ENCODE results near the gene GPR87. TPM values are rescaled to one million over a fixed set of nuclear protein-coding genes. Genes with fewer than 3 reads are reported as not detected.

Gene GPR87
- total RNA-seq, 1 donor from 2014 or later, result 15.5 TPM

DNA sequence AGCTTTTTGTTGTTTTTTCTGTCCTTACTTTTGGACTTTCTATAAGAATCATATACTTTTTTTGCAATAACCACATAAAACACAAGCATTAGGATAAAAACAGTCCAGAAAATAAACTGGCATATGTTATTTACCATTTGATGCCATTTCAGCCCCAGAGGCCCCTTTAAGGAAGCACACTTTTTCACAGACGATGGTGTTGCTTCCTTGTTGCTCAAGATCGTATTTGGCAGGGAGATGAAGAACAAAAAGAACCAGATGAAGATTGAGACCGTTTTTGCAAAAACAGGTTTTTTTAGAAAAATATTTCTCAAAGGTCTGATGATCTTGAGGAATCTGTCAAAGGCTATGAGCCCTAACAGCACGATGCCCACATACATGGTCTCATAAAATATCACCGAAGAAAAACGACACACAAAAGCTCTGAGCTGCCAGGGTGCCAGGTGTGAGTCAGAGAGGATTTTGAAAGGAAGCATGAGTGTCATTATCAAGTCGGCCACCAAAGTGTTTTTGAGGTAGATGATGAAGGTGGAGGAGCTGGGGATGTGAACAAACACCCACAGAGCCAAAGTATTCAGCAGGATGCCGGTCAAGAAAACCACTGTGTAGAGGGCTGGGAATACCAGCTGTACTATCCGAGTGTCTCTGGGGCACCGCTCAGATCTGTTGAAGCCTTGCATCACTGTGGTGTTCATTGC lies 11.8 kb upstream of the GPR87 start:
- Mint-ChIP-seq H3K4me1 (ENCODE audit: low read depth, unreplicated experiment) (no peaks in the 10 kb centered on the region), H3K4me3 (ENCODE audit: unreplicated experiment) (no peak overlapping the region), H3K9me3 (ENCODE audit: unreplicated experiment) (no peaks in the 10 kb centered on the region), H3K36me3 (ENCODE audit: low read depth, unreplicated experiment) (no peaks in the 10 kb centered on the region), H3K27ac (ENCODE audit: unreplicated experiment) (no peak overlapping the region), H3K27me3 (ENCODE audit: low read depth, unreplicated experiment) (no peaks in the 10 kb centered on the region)
- Histone ChIP-seq H3K9me3 (ENCODE audit: insufficient read depth, low read depth, low read length) (no peaks in the 10 kb centered on the region), H4K20me1 (ENCODE audit: insufficient read depth, low read length) (no peaks in the 10 kb centered on the region), H3K9ac (ENCODE audit: low read length) (no peak overlapping the region), H2AFZ (ENCODE audit: low read depth, low read length) (no peak overlapping the region), H3K27ac (ENCODE audit: low read depth, low read length) (no peak overlapping the region), H3K4me2 (ENCODE audit: low read length) (no peak overlapping the region), H3K79me2 (ENCODE audit: insufficient read depth, low read length) (no peaks in the 10 kb centered on the region), H3K4me1 (ENCODE audit: insufficient read depth, low read length) (no peaks in the 10 kb centered on the region), H3K4me3 (ENCODE audit: insufficient read depth, low read depth, low read length) (no peak overlapping the region), H3K27me3 (ENCODE audit: insufficient read depth, low read length) (no peaks in the 10 kb centered on the region), H3K36me3 (ENCODE audit: insufficient read depth, low read length) (no peaks in the 10 kb centered on the region)
- DNase-seq (ENCODE audit: low read depth) (no peak), FAIRE-seq (no peak)
- TF ChIP-seq, protein P1, sequence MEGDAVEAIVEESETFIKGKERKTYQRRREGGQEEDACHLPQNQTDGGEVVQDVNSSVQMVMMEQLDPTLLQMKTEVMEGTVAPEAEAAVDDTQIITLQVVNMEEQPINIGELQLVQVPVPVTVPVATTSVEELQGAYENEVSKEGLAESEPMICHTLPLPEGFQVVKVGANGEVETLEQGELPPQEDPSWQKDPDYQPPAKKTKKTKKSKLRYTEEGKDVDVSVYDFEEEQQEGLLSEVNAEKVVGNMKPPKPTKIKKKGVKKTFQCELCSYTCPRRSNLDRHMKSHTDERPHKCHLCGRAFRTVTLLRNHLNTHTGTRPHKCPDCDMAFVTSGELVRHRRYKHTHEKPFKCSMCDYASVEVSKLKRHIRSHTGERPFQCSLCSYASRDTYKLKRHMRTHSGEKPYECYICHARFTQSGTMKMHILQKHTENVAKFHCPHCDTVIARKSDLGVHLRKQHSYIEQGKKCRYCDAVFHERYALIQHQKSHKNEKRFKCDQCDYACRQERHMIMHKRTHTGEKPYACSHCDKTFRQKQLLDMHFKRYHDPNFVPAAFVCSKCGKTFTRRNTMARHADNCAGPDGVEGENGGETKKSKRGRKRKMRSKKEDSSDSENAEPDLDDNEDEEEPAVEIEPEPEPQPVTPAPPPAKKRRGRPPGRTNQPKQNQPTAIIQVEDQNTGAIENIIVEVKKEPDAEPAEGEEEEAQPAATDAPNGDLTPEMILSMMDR (IDR thresholded peaks at IDR 0.05; ENCODE audit: insufficient read depth, low read depth, low read length), result no peak
- TF ChIP-seq EZH2 (IDR thresholded peaks at IDR 0.05; ENCODE audit: insufficient read depth, low read length), result no peak

DNA sequence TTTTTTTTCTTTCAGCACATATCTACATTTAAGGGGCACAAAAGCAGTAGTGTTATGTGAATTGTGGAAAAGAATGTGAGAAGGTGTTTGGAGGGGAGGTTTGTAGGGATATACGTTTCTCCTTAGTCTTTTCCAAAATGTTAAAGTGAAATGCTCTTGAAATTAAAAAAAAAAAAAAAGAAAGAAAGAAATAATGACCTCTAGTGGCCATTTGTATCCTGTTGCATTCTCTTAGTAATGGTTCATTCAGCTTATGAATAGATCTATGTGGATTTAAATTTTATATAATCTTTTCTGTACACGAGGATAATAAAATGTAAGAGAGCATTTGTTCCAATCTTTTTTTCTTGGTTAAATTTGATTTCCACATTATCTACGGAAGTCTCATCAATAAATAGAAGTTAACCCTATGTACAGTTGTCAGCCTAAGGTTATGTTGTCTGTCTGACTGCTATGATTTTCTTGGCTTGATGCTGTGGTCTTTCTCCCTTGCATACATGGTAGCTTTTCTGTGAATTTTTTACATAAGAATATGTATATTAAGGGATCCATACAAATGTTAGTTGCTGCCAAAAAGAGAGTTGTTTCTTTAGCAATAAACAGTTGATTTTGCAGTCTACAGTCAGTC lies 11.1 kb upstream of the GPR87 start:
- TF ChIP-seq EZH2 (IDR thresholded peaks at IDR 0.05; ENCODE audit: insufficient read depth, low read length), result no peak
- TF ChIP-seq, protein P1 (IDR thresholded peaks at IDR 0.05; ENCODE audit: insufficient read depth, low read depth, low read length), result peak; percentile 55
- Histone ChIP-seq H3K27ac (ENCODE audit: low read depth, low read length) (no peak overlapping the region), H3K79me2 (ENCODE audit: insufficient read depth, low read length) (no peaks in the 10 kb centered on the region), H3K36me3 (ENCODE audit: insufficient read depth, low read length) (no peaks in the 10 kb centered on the region), H3K4me1 (ENCODE audit: insufficient read depth, low read length) (no peaks in the 10 kb centered on the region), H3K4me3 (ENCODE audit: insufficient read depth, low read depth, low read length) (no peak overlapping the region), H3K4me2 (ENCODE audit: low read length) (no peak overlapping the region), H3K27me3 (ENCODE audit: insufficient read depth, low read length) (no peaks in the 10 kb centered on the region), H4K20me1 (ENCODE audit: insufficient read depth, low read length) (no peaks in the 10 kb centered on the region), H3K9ac (ENCODE audit: low read length) (no peak overlapping the region), H3K9me3 (ENCODE audit: insufficient read depth, low read depth, low read length) (no peaks in the 10 kb centered on the region), H2AFZ (ENCODE audit: low read depth, low read length) (no peak overlapping the region)
- no peak for FAIRE-seq
- no peaks in the 10 kb centered on the region for H3K36me3 Mint-ChIP-seq (ENCODE audit: low read depth, unreplicated experiment)
- H3K27me3 Mint-ChIP-seq (ENCODE audit: low read depth, unreplicated experiment), result no peaks in the 10 kb centered on the region
- no peak overlapping the region for H3K27ac Mint-ChIP-seq (ENCODE audit: unreplicated experiment)
- H3K4me1 Mint-ChIP-seq (ENCODE audit: low read depth, unreplicated experiment), result no peaks in the 10 kb centered on the region
- H3K9me3 Mint-ChIP-seq (ENCODE audit: unreplicated experiment), result no peaks in the 10 kb centered on the region
- H3K4me3 Mint-ChIP-seq (ENCODE audit: unreplicated experiment), result no peak overlapping the region
- DNase-seq (ENCODE audit: low read depth), result no peak

DNA sequence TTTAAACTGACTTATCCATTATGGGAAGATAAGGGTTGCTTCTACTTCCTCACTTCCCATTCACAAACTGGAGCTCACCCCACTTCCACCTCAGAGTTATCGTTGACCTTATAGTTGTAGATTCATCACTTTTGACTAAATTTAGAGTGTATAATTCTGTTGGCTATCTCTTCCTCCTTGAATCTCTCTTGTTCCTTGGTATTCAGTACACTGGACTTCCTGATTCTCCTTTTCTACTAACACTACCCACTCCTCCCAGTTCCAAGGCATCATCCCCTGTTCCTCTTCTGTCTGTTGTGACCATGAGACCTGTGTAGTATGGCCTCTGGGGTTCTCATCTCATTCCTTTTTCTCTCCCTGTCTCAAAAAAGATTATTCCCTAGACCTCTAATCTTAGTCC lies 5.9 kb upstream of the GPR87 start:
- H3K4me3 Mint-ChIP-seq (ENCODE audit: unreplicated experiment), result no peak overlapping the region

More for the DNA sequence above, 5.9 kb upstream of the GPR87 start:
- Histone ChIP-seq H3K36me3 (ENCODE audit: insufficient read depth, low read length) (no peaks in the 10 kb centered on the region), H3K27me3 (ENCODE audit: insufficient read depth, low read length) (no peaks in the 10 kb centered on the region), H3K9me3 (ENCODE audit: insufficient read depth, low read depth, low read length) (no peaks in the 10 kb centered on the region), H3K4me1 (ENCODE audit: insufficient read depth, low read length) (no peaks in the 10 kb centered on the region), H3K4me3 (ENCODE audit: insufficient read depth, low read depth, low read length) (no peak overlapping the region), H4K20me1 (ENCODE audit: insufficient read depth, low read length) (no peaks in the 10 kb centered on the region), H3K79me2 (ENCODE audit: insufficient read depth, low read length) (no peaks in the 10 kb centered on the region), H3K9ac (ENCODE audit: low read length) (no peak overlapping the region), H3K27ac (ENCODE audit: low read depth, low read length) (no peak overlapping the region), H3K4me2 (ENCODE audit: low read length) (no peak overlapping the region), H2AFZ (ENCODE audit: low read depth, low read length) (no peak overlapping the region)
- H3K27me3 Mint-ChIP-seq (ENCODE audit: low read depth, unreplicated experiment), result no peaks in the 10 kb centered on the region
- H3K27ac Mint-ChIP-seq (ENCODE audit: unreplicated experiment), result no peak overlapping the region
- H3K36me3 Mint-ChIP-seq (ENCODE audit: low read depth, unreplicated experiment), result no peaks in the 10 kb centered on the region
- no peaks in the 10 kb centered on the region for H3K9me3 Mint-ChIP-seq (ENCODE audit: unreplicated experiment)
- peaks cover 6% of the 10 kb centered on the region for H3K4me1 Mint-ChIP-seq (ENCODE audit: low read depth, unreplicated experiment)
- FAIRE-seq (no peak), DNase-seq (ENCODE audit: low read depth) (no peak)
- TF ChIP-seq, protein P1 (IDR thresholded peaks at IDR 0.05; ENCODE audit: insufficient read depth, low read depth, low read length), result no peak
- TF ChIP-seq EZH2 (IDR thresholded peaks at IDR 0.05; ENCODE audit: insufficient read depth, low read length), result no peak

All from astrocyte (in vitro differentiated cells and primary cell).